NOMO-1 treated with dmso at 0.1 percent for 144 hours (cell line): Measurements from ENCODE around the gene RFX2.
"Not testable (repeated sequence)": the region's sequence is repeated elsewhere in the genome, so short reads cannot be mapped to it uniquely, and the experiment has no call there.

Experiments
- DNase-seq: peaks from one replicate; lab custom pipeline; 2025; ENCODE audit not compliant: unreplicated experiment; lab: John Stamatoyannopoulos, UW

Gene RFX2

DNA sequence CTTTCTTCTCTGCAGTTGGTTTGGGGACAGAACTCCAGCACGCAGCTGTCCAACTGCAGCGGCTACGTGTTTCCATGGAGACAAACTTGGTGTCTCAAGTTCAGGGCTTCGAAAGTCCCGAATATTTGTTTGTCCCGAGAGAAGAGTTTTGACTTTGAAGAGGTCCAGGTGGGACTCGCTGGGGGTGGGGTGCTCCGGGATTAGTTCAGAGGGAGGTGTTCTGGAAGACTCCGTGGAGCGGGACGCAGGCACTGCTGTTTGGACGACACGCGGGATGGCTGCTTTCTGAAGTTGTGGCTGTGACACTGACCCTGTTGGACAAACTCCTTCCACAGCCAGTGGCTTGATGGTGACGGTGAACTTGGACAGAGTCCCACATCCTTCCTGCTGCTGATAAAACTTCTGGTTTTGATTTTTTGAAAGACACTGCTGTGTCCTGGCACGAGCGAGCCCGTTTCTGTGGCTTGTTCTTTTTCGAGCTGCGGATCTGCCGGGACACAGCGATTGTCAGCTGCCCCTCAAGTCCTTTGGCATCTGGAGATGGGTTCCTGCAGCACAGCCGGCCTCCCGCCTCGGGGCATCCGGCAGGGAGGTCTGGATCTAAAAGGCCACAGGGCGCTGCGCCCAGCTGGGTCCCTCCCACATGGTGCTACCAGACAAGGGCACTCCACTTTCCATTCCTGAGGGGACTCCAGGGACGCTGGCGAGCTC, 116.5 kb downstream of the RFX2 start:
- no peak for DNase-seq

GRCh38 chr19:5993201-5993600, 117.1 kb downstream of the RFX2 start:
- no peak for DNase-seq

GRCh38 chr19:5992756-5993155, 117.5 kb downstream of the RFX2 start:
- DNase-seq, result no peak

DNA sequence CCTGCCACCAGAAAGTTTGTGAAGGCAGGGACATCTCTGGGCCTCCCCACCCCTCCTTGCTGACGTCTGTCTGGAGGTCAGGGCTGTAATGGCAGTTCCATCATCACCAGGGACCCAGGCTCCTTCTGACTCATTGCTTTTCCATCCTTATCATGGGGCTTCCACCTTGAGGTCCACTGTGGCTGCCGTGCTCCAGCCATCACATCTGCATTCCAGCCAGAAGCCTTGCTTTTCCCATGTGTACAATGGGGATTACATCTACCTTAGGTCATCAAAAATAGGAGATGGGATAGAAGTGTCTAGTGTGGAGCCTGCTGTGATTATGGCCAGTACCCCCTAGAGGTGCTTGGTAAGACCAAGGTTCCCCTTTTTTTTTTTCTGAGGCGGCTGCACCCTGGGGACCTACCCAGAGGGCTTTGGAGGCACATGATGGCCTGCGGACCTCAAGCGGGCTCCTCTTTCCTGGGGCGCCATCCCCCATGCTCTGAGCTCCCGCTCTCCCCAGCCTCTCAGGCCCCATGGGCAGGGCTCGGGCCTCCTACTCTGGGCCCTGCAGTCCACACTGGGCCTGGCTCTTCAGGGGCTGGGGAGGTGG, 119.0 kb downstream of the RFX2 start:
- DNase-seq, result no peak

GRCh38 chr19:5990289-5990797, 120.0 kb downstream of the RFX2 start:
- no peak for DNase-seq

DNA sequence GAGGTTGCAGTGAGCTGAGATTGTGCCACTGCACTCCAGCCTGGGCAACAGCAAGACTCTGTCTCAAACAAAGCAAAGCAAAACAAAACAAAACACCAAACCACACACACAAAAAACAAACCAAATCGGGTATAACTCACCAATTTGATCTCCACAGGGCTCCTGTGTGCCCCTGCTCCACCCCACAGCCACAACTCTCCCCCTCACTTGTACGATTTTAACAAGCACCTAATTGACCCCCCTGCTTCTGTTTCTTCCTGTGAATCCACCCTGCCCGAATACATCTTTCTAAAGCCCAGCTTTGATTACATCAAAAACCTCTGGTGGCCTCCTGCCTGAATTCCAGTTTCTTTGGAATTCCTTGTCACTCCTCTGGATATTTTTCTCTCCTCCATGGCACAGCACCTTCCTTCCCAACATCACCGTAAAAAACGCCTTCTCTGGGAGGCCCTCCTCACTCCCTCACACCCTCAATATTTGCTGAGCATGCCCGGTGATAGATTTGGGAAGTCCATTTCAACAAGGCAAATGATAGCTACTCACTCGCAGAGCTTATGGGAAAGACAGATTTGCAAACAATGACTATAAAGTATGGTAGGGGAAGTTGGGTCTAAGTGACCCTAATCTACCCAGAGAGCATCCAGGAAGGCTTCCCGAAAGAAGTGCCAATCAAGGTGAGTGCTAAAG, 120.8 kb downstream of the RFX2 start:
- no peak for DNase-seq

- no peak for DNase-seq
Measured at GRCh38 chr19:5988517-5989387, 121.5 kb downstream of the RFX2 start.

DNA sequence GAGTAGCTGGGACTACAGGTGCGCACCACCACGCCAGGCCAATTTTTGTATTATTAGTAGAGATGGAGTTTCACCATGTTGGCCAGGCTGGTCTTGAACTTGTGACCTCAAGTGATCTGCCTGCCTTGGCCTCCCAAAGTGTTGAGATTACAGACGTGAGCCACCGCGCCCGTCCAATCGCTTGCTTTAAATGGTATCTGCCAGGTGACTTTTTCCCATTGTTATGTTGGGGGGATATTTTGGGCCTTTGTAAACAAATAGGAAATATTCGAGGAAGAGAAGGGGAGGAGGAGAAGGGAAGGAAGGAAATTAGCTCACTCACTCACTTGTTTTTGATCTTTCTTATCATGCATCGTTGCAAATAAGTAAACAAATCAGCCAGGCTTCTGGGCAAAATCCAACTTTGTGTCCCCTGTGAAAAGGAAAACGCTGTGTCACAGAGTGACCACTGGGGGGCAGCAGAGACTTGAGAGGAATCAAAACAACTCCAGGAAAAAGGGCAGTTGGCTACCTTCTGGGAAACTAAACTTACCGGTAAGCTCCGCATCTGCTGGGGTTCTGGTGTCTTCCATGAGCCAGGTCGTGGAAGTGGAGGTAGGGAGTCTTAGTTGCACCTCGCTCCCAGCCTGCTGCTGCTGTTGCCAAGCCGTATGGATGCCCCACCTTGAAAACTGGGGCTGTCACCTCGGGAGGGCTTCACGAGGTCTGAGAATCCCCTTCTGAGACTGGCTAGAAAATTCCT, 123.1 kb downstream of the RFX2 start:
- peak; percentile 28 for DNase-seq

GRCh38 chr19:5985837-5986236, 124.5 kb downstream of the RFX2 start:
- DNase-seq, result not testable (repeated sequence)

DNA sequence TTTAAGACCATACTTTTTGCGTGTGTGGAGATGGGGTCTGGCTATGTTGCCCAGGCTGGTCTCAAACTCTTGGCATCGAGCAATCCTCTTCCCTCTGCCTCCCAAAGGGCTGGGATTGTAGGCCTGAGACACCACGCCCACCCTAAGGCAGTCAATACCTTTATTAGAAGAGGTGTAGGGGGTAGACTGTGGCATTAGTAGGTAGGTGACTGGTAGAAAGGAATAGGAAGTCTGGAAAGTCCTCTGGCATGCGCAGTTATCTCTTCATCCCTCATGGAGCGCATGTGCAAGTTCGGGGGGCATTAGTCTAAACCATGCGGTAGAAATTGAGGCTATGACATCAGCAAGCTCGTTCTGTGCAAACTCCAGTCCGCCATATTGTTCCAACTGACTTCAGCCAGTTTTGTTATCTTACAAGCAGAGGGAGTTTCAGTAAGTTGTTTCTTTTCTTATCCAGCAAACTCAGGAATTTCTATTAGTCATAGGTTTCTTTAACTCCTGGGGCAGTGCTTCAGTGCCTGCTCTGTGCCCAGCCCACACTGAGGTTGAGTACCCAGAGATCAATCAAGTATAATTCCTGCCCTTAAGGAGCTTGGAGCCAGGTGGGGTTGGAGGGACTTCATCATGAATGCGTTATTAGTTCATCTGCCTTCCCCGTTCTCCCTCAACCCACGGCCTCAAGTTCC, 125.1 kb downstream of the RFX2 start:
- no peak for DNase-seq

DNA sequence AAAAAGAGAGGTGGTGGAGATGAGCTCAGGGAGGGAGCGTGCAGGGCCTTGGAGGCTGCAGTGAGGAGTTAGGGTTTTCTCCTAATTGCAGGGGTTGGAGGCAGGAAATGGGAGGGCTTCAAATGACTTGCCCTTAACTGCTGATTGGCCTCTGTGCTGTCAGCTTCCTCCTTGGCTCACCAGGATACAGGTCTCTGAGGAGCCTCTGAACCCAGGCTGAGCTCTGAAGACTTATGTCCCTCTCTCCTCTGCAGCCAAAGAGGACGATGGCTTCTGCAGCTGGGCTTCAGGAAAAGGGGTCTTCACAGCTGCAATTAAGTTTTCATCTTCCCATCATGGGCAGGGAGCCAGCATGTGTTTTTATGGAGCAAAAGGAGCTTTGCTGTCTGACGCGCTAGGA, 125.7 kb downstream of the RFX2 start:
- DNase-seq, result no peak

GRCh38 chr19:5983367-5983955, 126.8 kb downstream of the RFX2 start:
- DNase-seq, result no peak

GRCh38 chr19:5978606-5979552, 131.4 kb downstream of the RFX2 start:
- DNase-seq, result no peak

- peak; percentile 98 for DNase-seq
Measured at GRCh38 chr19:5977785-5978605, 132.3 kb downstream of the RFX2 start, which contains the start of gene RANBP3. Gene RANBP3, minus strand, starts transcription at chr19:5978140. Its CDS starts 58 bp downstream, at chr19:5978082.

GRCh38 chr19:5977222-5977784, 133.0 kb downstream of the RFX2 start:
- no peak for DNase-seq

- no peak for DNase-seq
Measured at GRCh38 chr19:5976768-5977167, 133.5 kb downstream of the RFX2 start.

GRCh38 chr19:5975388-5975728, 134.9 kb downstream of the RFX2 start:
- no peak for DNase-seq
